ENCODE measurements around the gene ALDH3A2.

ALDH3A2 gene

DNA sequence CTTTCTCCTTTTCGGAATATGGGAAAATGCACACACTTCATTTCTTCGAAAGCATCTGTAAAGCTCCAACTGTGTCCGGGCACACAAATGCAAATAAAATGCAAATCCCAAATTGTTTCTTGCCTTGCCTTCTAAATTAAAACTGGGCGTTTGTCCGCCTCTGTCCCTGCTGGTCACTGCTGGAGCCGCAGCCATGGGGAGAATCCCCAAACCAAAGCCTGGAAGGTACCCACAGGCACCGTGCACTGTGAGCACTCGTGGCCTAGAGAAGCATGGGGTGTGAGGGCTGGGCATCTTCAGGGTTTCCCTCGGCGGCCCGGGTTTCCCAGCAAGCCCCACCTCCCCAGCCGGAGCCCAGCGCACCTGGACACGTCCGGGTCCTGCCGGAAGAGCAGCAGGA, 64.9 kb downstream of the ALDH3A2 start:
- Mint-ChIP-seq H3K9me3 (no peaks in the 10 kb centered on the region), H3K27me3 (ENCODE audit: low read depth) (no peaks in the 10 kb centered on the region), H3K36me3 (ENCODE audit: low read depth) (no peaks in the 10 kb centered on the region), H3K4me1 (peaks cover 7% of the 10 kb centered on the region), H3K4me3 (no peak overlapping the region), H3K27ac (no peak overlapping the region)
- no peak for TF ChIP-seq CTCF (IDR thresholded peaks at IDR 0.05; ENCODE audit: unreplicated experiment in 3 of 3)

- Mint-ChIP-seq H3K36me3 (ENCODE audit: low read depth) (no peaks in the 10 kb centered on the region), H3K4me3 (no peak overlapping the region), H3K4me1 (peaks cover 8% of the 10 kb centered on the region), H3K27me3 (ENCODE audit: low read depth) (no peaks in the 10 kb centered on the region), H3K27ac (no peak overlapping the region), H3K9me3 (no peaks in the 10 kb centered on the region)
- no peak for TF ChIP-seq CTCF (IDR thresholded peaks at IDR 0.05; ENCODE audit: unreplicated experiment in 3 of 3)
Observed at GRCh38 chr17:19713901-19714361, 65.4 kb downstream of the ALDH3A2 start.

GRCh38 chr17:19714542-19715411, 66.2 kb downstream of the ALDH3A2 start:
- no peak for TF ChIP-seq CTCF (IDR thresholded peaks at IDR 0.05; ENCODE audit: unreplicated experiment in 3 of 3)
- no peaks in the 10 kb centered on the region for H3K36me3 Mint-ChIP-seq (ENCODE audit: low read depth)
- no peaks in the 10 kb centered on the region for H3K9me3 Mint-ChIP-seq
- H3K27me3 Mint-ChIP-seq (ENCODE audit: low read depth): no peaks in the 10 kb centered on the region
- H3K4me1 Mint-ChIP-seq: peaks cover 14% of the 10 kb centered on the region
- no peak overlapping the region for H3K27ac Mint-ChIP-seq
- no peak overlapping the region for H3K4me3 Mint-ChIP-seq

DNA sequence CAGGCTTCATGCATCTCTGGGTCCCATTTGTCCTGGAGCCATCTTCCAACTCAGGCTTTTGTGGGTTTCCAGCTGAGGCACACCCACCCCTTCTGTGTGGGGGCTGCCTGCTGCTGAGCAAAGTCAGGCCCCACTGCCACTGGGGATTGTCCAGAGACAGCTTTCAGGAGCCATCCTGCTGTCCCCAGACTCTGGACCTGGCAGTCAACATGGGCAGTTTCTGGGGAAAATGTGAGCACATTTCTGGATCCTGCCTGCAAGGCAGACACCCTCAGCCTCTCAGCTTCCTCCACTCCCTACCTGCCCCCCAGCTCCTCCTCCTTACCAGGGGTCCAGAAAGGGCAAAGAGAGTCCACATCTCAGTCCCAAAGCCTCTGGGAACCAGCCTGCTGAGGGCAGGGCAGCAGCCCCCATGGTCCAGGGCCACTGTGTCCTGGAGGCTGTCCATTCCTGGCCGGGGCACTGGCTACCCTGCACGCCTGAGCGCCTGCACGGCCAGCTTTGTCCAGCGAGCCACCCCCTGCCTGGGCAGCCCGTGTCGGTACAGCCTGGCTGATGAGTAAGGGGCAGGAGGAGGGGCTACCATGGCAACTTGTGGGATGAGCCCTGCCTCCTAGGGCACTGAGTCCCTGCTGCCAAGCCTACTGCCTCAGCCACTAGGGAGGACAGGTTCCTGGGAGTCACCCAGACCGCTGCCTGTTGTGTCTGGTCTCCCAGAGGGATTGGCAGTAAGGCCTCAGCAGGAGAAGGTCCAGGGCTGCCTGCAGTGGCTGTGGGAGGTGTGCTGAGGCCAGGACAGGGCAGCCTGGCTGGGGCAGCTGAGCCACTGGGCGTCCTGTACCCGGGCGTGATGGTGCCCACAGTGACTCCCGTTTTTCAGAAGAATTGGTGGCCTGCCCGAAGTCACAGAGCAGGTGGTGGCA, 67.8 kb downstream of the ALDH3A2 start, which contains the start of gene SLC47A2:
Gene SLC47A2, minus strand, starts transcription at position 477 of the 923 bp plus-strand sequence. Its CDS starts 29 bp downstream, at position 448.
- Mint-ChIP-seq H3K27me3 (ENCODE audit: low read depth) (peaks cover 6% of the 10 kb centered on the region), H3K27ac (no peak within 1 kb of the TSS), H3K4me1 (peaks cover 30% of the 10 kb centered on the region), H3K9me3 (no peaks in the 10 kb centered on the region), H3K4me3 (no peak within 1 kb of the TSS), H3K36me3 (ENCODE audit: low read depth) (no peaks in the 10 kb centered on the region)
- TF ChIP-seq CTCF (IDR thresholded peaks at IDR 0.05; ENCODE audit: unreplicated experiment in 3 of 3): no peak

- Mint-ChIP-seq H3K27ac (no peak overlapping the region), H3K36me3 (ENCODE audit: low read depth) (no peaks in the 10 kb centered on the region), H3K4me1 (peaks cover 36% of the 10 kb centered on the region), H3K27me3 (ENCODE audit: low read depth) (peaks cover 6% of the 10 kb centered on the region), H3K9me3 (no peaks in the 10 kb centered on the region), H3K4me3 (no peak overlapping the region)
- TF ChIP-seq CTCF (IDR thresholded peaks at IDR 0.05; ENCODE audit: unreplicated experiment in 3 of 3): no peak
Observed at GRCh38 chr17:19717031-19717360, 68.4 kb downstream of the ALDH3A2 start.

Data from nephron (organoid).